Activated B cell treated with CpG ODN at 0.5 μM for 24 hours (primary cell): ENCODE data around the gene TBKBP1. TPM values are rescaled to one million over a fixed set of nuclear protein-coding genes. Genes with fewer than 3 reads are reported as not detected.

Experiments
- ATAC-seq: fragments of 200-7000 bp; cut with Tn5 transposase; one replicate; pipeline ENCODE4 v1.10.0; 2021; ENCODE audit warnings: low read depth, mild to moderate bottlenecking, moderate library complexity
- CTCF ChIA-PET: fragments of 350-600 bp; sonication (Branson Sonifier 250); formaldehyde crosslinking; loops from one replicate; lab custom pipeline; 2021; ENCODE audit warnings: antibody characterized with exemption; lab: Charles Lee
- POLR2A ChIA-PET: fragments of 350-600 bp; sonication (Branson Sonifier 250); formaldehyde crosslinking; loops from one replicate; lab custom pipeline; 2021; ENCODE audit warnings: antibody characterized with exemption; lab: Charles Lee
- DNase-seq: peaks from one replicate; pipeline ENCODE4 v3.0.0; 2022
- H3K27ac Mint-ChIP-seq: one replicate; pipeline ENCODE4 v1.8.0; 2020; ENCODE audit warnings: mixed read lengths
- H3K27me3 Mint-ChIP-seq: one replicate; pipeline ENCODE4 v1.8.0; 2021; ENCODE audit warnings: mixed read lengths
- H3K36me3 Mint-ChIP-seq: one replicate; pipeline ENCODE4 v1.8.0; 2021; ENCODE audit warnings: low read depth, mixed read lengths
- H3K4me1 Mint-ChIP-seq: one replicate; pipeline ENCODE4 v1.8.0; 2021; ENCODE audit warnings: mixed read lengths
- H3K4me3 Mint-ChIP-seq: one replicate; pipeline ENCODE4 v1.8.0; 2020; ENCODE audit warnings: mild to moderate bottlenecking, mixed read lengths
- H3K9me3 Mint-ChIP-seq: one replicate; pipeline ENCODE4 v1.8.0; 2020; ENCODE audit warnings: mixed read lengths
- CTCF ChIP-seq: fragments of 200-600 bp; IDR thresholded peaks from one replicate; pipeline ENCODE4 v1.8.0; 2022; ENCODE audit warnings: antibody characterized with exemption, mild to moderate bottlenecking
- intact Hi-C: fragments of 100-400 bp; cut with micrococcal nuclease; formaldehyde crosslinking; loops from one replicate; pipeline ENCODE4 v1.15.1; 2024
- total RNA-seq: library from RNA; stranded (reverse); gene quantifications from 2 replicates; pipeline ENCODE4 v1.2.3, GENCODE V29; 2022

The TBKBP1 gene
- total RNA-seq, 1 donor from 2014 or later = 4.1 TPM

- no peak for DNase-seq
Observed at GRCh38 chr17:47718634-47719405, 24.9 kb downstream of the TBKBP1 start.

GRCh38 chr17:47719411-47720152, 25.6 kb downstream of the TBKBP1 start:
- DNase-seq (no peak), ATAC-seq (peak; percentile 15)
- Mint-ChIP-seq H3K4me1 (peaks cover 72% of the 10 kb centered on the region), H3K9me3 (no peaks in the 10 kb centered on the region), H3K36me3 (no peaks in the 10 kb centered on the region), H3K27me3 (peaks cover 13% of the 10 kb centered on the region), H3K27ac (peak overlapping the region; percentile 27), H3K4me3 (no peak overlapping the region)
- POLR2A ChIA-PET = interaction anchor here (1.2 to 3.0 kb wide), 4 partner anchors 13 to 22 kb away, joined by 3 to 17 read pairs (median 9); partner anchors contain the start of gene TBX21
- intact Hi-C loops = loop anchor here (1.0 kb wide), 1 partner anchor 15 kb away; no protein-coding TSS in a partner anchor
- CTCF ChIA-PET = interaction anchor here (0.7 to 2.5 kb wide), 6 partner anchors 11 to 54 kb away, joined by 3 to 12 read pairs (median 6); partner anchors contain the start of gene TBX21
- no peak for TF ChIP-seq CTCF

More at GRCh38 chr17:47718634-47719405, 24.9 kb downstream of the TBKBP1 start:
- CTCF ChIA-PET = interaction anchor here (0.7 to 2.5 kb wide), 8 partner anchors 12 to 53 kb away, joined by 3 to 12 read pairs (median 5); partner anchors contain the start of gene TBX21
- peaks cover 12% of the 10 kb centered on the region for H3K27me3 Mint-ChIP-seq
- POLR2A ChIA-PET = interaction anchor here (0.8 to 3.0 kb wide), 5 partner anchors 14 to 69 kb away, joined by 3 to 17 read pairs (median 3); partner anchors contain the start of genes KPNB1 and TBX21
- peak overlapping the region; percentile 27 for H3K27ac Mint-ChIP-seq
- H3K4me3 Mint-ChIP-seq = no peak overlapping the region
- H3K36me3 Mint-ChIP-seq = no peaks in the 10 kb centered on the region
- H3K4me1 Mint-ChIP-seq = peaks cover 80% of the 10 kb centered on the region
- no peak for ATAC-seq
- no peak for TF ChIP-seq CTCF
- no peaks in the 10 kb centered on the region for H3K9me3 Mint-ChIP-seq
- intact Hi-C loops = loop anchor here (1.0 kb wide), 1 partner anchor 15 kb away; no protein-coding TSS in a partner anchor

GRCh38 chr17:47720196-47720595, 26.2 kb downstream of the TBKBP1 start:
- Mint-ChIP-seq H3K4me3 (no peak overlapping the region), H3K27ac (no peak overlapping the region), H3K36me3 (no peaks in the 10 kb centered on the region), H3K4me1 (peaks cover 66% of the 10 kb centered on the region), H3K9me3 (no peaks in the 10 kb centered on the region), H3K27me3 (peaks cover 13% of the 10 kb centered on the region)
- intact Hi-C loops = no loop called here
- no peak for TF ChIP-seq CTCF
- DNase-seq = no peak
- ChIA-PET CTCF (interaction anchor here (0.9 to 1.3 kb wide), 2 partner anchors 13 to 44 kb away, joined by 4 read pairs; partner anchors contain the start of gene TBX21), POLR2A (interaction anchor here (1.2 to 3.0 kb wide), 4 partner anchors 13 to 22 kb away, joined by 3 to 17 read pairs (median 9); partner anchors contain the start of gene TBX21)
- ATAC-seq = no peak

GRCh38 chr17:47720754-47721533, 27.0 kb downstream of the TBKBP1 start:
- no peak overlapping the region for H3K4me3 Mint-ChIP-seq
- H3K9me3 Mint-ChIP-seq = no peaks in the 10 kb centered on the region
- peaks cover 58% of the 10 kb centered on the region for H3K4me1 Mint-ChIP-seq
- POLR2A ChIA-PET = interaction anchor here (0.6 to 1.2 kb wide), 4 partner anchors 12 to 60 kb away, joined by 3 to 6 read pairs (median 4); partner anchors contain the start of gene TBX21
- no peak for TF ChIP-seq CTCF
- no peaks in the 10 kb centered on the region for H3K36me3 Mint-ChIP-seq
- H3K27ac Mint-ChIP-seq = peak overlapping the region; percentile 41
- H3K27me3 Mint-ChIP-seq = peaks cover 15% of the 10 kb centered on the region
- intact Hi-C loops = loop anchor here (1.0 kb wide), 1 partner anchor 12 kb away; the partner anchor contains the start of gene TBX21
- CTCF ChIA-PET = no interaction called here
- ATAC-seq = peak; percentile 80
- DNase-seq = peak; percentile 62
